ENCODE measurements around the gene SEMA4D.

DNA sequence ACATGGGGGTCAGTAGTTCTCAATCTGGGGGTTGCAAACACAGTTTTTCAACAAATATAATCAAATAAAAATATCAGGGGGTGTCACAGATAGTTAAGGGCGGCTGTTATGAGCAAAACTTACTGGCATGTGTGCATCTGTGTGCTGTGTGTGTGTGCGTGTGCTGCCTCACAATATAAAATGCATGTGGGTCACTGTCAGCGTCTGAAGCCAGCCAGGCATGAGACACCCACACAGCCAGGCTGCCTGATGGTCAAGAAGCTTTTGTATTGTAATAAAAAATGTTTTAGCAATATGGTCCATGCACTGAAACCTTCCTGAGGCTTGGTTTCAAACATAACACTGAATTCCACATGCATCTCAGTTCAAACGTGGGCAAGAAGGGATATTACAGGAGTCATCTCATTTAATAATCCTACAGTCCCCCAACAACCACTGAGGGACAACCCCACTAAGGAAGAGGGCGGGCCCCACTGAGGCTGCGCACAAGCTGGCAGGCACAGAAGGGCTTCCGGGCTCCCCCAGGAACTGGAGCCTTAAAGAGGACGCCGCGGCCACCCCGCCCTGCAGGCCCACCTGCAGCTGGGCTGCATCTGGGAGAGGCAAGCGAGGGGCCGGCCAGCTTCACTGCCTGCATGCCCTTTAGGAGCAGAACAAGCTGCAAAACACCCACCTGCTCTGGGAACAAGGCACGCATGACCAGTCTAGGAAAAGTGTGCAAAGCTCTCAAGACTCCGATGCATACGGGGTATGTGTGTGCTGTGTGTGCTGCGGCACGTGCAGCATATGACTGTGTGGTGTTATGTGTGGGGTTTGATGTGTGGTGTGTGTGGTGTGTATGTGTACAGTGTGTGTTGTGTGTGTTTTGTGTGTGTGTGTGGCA, 14.1 kb downstream of the SEMA4D start:
- TF ChIP-seq MAFF (IDR thresholded peaks at IDR 0.05; ENCODE audit: low read depth, low read length) (no peak), SP2 (CRISPR knock-in tag; IDR thresholded peaks at IDR 0.05) (no peak), TAF15 (IDR thresholded peaks at IDR 0.05; ENCODE audit: low read depth, low read length, poor library complexity, severe bottlenecking) (no peak), POLR2G (IDR thresholded peaks at IDR 0.05; ENCODE audit: low read depth, low read length) (no peak), FOXK2 (IDR thresholded peaks at IDR 0.05) (no peak), SCMH1 (CRISPR knock-in tag; IDR thresholded peaks at IDR 0.05; ENCODE audit: borderline replicate concordance) (no peak)
- TF ChIP-seq, protein P1, sequence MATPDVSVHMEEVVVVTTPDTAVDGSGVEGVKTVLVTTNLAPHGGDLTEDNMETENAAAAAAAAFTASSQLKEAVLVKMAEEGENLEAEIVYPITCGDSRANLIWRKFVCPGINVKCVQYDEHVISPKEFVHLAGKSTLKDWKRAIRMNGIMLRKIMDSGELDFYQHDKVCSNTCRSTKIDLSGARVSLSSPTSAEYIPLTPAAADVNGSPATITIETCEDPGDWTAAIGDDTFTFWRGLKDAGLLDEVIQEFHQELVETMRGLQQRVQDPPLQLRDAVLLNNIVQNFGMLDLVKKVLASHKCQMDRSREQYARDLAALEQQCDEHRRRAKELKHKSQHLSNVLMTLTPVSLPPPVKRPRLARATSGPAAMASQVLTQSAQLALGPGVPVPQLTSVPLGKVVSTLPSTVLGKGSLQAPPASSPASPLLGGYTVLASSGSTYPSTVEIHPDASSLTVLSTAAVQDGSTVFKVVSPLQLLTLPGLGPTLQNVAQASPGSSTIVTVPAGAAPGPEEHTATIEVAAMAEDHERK (CRISPR knock-in tag; IDR thresholded peaks at IDR 0.05; ENCODE audit: low read depth) = no peak
- TF ChIP-seq, protein P2, sequence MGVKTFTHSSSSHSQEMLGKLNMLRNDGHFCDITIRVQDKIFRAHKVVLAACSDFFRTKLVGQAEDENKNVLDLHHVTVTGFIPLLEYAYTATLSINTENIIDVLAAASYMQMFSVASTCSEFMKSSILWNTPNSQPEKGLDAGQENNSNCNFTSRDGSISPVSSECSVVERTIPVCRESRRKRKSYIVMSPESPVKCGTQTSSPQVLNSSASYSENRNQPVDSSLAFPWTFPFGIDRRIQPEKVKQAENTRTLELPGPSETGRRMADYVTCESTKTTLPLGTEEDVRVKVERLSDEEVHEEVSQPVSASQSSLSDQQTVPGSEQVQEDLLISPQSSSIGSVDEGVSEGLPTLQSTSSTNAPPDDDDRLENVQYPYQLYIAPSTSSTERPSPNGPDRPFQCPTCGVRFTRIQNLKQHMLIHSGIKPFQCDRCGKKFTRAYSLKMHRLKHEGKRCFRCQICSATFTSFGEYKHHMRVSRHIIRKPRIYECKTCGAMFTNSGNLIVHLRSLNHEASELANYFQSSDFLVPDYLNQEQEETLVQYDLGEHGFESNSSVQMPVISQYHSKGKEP (CRISPR knock-in tag; IDR thresholded peaks at IDR 0.05) = no peak
